Measurements from ENCODE around the gene CDH4. TPM values are rescaled to one million over a fixed set of nuclear protein-coding genes. Genes with fewer than 3 reads are reported as not detected.
A peak's percentile ranks its signal among the peaks of the same experiment; 100 is the strongest.
"Not testable (repeated sequence)": the region's sequence is repeated elsewhere in the genome, so short reads cannot be mapped to it uniquely, and the experiment has no call there.

CDH4 gene
- polyA plus RNA-seq, 5 donors: 3.6 to 8.1 (median 4.7) TPM

DNA sequence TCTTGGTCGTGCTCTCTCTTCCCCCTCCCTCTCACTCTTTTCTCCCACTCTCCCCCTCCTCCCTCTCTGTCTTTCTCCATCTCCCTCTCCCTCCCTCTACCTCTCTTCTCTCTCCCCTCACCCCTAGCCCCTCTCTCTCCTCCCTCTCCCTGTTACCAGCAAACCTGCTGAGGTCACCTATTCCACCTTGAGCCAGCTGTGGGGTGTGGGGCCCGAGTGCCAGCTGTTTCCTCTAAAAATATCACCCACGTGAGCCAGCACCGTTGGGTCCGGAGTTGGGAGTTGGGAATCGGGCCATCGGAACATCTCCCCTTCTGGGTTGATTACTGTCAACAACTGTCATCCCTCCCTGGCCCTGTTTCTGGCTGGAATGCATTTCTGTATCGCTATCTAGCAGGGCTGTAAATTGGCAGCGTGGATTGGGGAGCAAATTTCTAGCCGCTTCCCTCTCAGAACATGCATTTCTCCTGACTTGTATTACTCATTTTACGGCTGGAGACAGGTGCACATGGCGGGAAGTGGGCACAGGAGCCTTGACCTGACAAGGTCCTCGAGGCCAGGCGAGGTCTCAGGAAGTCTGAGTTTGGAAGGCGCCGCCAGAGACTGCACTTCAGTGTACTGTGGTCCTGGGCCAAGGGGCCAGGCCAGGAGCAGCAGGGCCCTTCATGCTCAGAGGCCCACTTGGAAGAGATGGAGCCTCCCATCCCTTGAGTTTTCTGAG lies 165.3 kb downstream of the CDH4 start:
- DNase-seq: no peak

DNA sequence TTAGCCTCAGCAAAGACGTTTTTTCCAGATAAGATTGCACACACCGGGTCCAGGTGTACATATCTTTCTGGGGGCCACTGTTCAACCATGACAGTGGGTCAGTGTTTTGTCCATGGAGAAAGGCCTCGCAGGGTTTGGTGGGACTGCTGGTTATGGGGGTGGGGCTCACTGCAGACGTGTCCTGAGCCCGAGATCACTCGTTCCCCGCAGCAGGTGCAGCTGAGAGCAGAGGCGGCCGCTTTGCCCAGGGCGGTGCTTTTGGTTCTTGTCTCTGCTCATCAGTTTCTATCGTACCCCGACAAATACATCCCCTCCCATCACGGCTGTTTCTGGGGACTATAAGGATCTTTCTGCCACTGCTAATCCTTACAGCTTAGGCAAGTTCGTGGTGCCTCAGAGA lies 166.9 kb downstream of the CDH4 start:
- DNase-seq: no peak

DNA sequence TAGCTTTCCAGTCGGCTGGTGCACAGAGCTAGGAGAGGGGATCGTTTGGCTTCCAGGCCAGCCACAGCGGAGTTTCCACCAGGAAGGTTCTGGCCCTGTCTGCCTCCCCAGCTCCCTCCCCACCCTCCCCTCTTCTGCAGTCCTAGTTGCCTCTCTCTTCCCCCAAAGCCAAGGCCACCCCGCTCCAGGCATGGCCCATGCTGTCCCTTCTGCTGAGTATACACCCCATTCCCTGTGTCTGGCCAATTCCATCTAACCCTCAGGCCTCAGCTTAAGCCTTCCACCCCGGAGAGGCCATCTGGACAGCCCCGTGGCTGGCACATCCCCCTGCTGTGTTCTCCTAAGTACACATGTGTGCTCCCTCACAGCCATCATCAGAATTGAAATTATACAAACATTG lies 167.4 kb downstream of the CDH4 start:
- DNase-seq: no peak

- no peak for DNase-seq
Measured at GRCh38 chr20:61420056-61420455, 168.0 kb downstream of the CDH4 start.

- no peak for DNase-seq
Measured at GRCh38 chr20:61420781-61421180, 168.7 kb downstream of the CDH4 start.

GRCh38 chr20:61422636-61423425 lies 170.8 kb downstream of the CDH4 start:
- no peak for DNase-seq

GRCh38 chr20:61424011-61424627 lies 172.1 kb downstream of the CDH4 start:
- no peak for DNase-seq

DNA sequence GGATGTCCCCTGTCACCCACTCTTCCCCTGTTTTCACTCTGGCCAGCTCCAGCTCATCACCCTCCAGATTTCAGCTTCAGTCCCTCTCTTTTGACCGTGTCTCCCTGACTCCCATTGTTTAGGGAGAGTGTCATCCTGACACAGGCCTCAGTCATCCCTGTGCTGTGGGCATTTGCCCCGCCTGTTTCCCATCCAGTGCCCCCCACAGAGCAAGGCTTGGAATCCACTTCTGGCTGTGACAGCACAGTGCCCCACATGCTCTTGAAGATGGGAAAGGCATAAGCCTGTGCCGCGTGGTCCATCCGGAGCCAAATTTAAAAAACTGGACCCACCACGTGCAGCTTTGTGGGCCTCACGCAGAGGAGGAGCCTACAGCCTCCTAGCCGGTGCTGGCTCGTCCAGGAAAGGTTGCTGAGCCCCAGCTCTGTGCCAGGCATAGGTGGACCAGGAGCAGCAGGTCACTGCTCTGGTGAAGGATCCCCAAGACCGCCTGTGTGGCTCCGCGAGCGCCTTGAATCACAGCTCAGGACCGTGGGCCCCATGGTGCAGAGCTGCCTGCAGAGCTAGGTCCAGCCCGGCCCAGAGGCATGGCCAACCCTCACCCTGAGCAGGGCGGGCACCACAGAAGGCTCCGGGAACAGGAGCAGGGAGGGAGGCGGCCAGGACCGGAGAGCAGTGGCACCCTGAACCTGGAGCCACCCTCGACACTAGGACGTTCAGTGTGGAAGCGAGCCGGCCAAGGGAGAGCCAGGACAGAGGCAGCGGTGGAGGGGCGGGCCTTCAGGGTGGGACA lies 172.8 kb downstream of the CDH4 start:
- DNase-seq: no peak

DNA sequence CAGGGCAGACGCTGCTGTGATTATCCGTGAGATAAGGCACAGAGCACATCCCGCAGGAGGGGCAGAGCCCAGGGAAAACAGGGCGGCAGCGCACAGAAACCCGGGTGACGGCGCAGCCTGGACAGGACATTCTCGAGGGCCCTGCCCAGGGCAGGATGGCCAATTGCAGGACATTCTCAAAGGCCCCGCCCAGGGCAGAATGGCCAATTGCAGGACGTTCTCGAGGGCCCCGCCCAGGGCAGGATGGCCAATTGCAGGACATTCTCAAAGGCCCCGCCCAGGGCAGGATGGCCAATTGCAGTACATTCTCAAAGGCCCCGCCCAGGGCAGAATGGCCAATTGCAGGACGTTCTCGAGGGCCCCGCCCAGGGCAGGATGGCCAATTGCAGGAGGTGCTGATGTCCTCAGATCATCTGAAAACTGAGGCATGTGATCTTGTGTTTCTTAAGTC lies 173.5 kb downstream of the CDH4 start:
- not testable (repeated sequence) for DNase-seq

GRCh38 chr20:61426352-61426751 lies 174.3 kb downstream of the CDH4 start:
- no peak for DNase-seq

DNA sequence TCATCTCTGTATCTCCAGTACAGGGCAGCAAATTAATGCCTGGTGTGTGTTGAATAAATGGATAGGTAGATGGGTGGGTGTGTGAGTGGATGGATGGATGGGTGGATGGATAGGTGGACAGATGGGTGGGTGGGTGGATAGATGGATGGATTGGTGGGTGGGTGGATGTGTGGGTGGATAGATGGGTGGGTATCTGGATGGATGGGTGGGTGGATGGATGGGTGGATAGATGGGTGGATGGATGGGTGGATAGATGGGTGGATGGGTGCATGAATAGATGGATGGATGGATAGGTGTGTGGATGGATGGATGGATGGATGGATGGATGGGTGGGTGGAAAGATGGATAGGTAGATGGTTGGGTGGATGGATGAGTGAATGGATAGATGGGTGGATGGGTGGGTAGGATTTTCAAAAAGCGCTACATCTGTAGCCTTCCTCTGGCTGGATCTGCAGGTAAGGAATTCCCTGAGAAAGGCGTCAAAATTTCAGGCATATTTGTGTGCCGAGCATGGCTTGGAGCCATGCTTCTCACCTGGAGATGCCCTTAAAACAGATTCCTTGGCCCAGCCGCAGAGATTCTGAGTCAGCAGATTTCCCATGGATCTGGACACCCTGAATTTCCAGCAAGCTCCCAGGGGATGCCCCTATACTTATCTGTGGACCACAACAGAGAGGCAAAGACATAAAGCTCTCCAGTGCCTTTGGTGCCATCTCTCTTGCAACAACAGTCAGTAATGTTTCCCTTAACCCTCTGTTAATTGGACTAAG lies 177.6 kb downstream of the CDH4 start:
- no peak for DNase-seq

DNA sequence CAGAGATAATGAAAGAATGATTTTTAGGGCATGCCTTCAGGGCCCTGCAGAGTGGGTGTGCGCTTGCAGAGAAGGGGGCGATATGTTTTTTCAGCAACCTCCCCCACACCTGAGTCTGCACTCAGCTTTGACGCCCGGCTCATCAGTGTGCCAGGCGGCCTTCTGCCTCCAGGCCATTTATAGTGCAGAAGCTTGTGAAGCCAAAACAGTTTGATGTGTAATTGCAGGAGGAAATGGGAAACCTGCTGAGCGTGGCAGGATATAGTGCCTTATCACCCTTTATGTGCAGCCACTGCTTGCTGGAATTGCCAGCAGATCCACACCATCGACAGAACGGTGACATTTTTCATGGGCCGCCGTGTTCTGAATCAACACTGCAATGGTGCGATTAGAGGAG lies 178.2 kb downstream of the CDH4 start:
- DNase-seq: no peak

GRCh38 chr20:61433176-61433575 lies 181.1 kb downstream of the CDH4 start:
- no peak for DNase-seq

- DNase-seq: no peak
Measured at GRCh38 chr20:61433816-61434215, 181.8 kb downstream of the CDH4 start.

GRCh38 chr20:61434341-61434781 lies 182.3 kb downstream of the CDH4 start:
- peak in 1 of 2 donors; percentile 3 for DNase-seq

DNA sequence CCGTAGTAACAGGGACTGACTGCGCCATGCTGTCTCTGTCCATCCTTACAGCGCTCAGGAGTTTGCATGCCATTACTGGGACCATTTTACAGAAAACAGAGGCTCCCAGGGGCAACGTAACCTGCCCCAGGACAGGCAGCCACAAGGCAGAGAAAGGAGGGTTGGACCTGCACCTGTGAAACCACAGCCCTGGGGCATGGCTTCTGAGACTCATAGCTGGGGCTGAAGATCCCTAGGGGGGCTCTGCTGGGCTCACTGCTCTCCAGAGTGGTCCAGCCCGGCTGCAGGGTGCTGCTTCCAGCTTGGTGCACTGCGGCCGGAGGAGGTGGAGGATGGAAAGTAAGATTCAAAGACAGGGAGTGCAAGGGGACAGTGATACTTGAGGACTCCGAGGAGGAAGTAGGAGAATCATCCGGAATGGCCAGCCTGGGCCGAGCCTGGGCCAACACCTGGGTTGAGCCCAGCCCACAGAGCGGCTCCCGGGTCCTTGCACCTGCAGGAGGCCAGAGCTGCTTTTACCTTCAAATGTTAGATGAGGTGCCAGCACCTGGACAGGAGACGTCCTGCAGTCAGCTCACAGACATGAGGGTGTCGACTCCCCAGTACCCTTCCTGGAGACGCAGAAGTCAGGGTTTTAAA lies 183.2 kb downstream of the CDH4 start:
- DNase-seq: no peak

DNA sequence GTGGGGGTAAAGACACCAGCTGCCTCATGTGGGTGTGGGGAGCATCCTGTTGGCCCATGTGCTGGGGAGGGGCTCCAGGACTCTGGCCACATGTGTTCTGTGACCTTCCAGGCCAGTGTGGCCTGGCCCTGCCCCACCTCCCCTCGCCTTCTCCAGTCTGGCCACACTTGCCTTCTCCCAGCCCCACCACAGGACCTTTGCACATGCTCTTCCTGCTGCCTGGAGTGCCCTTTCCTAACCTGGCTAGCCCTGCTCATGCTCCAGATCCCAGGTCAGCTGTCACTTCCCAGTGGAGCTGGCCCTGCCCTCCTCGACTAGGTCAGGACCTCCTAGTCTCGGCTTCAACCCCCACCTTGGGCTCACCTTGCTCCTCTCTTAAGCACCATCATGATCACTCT lies 183.8 kb downstream of the CDH4 start:
- no peak for DNase-seq

DNA sequence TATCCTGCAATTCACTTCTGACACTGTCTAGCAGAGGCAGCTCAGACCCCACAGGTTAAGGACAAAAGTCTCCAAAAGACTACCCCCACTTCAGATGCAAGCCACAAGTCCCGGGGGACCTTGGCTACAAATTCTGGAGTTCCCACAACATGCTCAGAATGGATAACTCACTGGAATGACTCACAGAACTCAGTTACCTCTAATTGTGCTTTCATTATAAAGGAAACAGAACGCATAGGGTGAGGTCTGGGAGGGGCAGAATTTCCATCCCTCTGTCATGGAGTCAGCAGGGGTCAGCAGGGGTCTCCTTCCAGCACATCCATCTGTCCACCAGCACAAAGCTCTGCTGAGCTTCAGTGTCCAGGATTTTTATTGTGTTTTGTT lies 184.2 kb downstream of the CDH4 start:
- no peak for DNase-seq

DNA sequence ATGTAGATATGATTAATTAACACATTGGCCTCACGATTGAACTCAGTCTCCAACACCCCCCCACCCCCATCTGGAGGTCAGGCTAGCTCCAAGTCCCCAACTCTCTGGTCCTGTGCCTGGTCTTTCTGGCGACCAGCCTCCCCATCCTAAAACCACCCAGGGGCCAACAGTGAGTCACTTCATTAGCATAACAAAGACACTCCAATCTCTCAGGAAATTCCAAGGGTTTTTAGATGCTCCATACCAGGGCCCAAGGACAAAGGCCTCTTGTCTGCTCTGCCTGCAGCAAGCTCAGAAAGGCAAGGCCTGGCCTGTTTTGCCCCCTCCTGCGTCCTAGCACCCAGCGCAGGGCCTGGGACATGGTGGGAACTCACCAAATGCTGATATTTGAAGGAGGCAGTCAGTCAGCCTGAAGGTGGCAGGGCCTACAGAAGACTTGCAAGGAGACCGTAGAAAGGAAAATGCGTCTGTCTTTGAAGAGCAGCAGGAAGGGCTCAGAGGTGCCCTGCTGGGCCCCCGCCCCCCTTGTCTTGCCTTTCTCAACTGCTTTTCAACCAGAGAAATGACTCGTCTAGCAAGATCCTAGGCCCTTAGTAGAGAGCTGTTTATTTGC lies 184.7 kb downstream of the CDH4 start:
- DNase-seq: no peak
